D341Med (cell line): ENCODE data around the gene SCUBE1.

Source experiments
- DNase-seq: peaks from one replicate; pipeline ENCODE4 v3.0.0; 2012; ENCODE audit warnings: low spot score

The SCUBE1 gene

GRCh38 chr22:43236411-43237166, 106.6 kb downstream of the SCUBE1 start:
- no peak for DNase-seq

- no peak for DNase-seq
Measured at GRCh38 chr22:43235445-43236409, 107.4 kb downstream of the SCUBE1 start.

- DNase-seq = no peak
Measured at GRCh38 chr22:43234264-43234988, 108.7 kb downstream of the SCUBE1 start.

GRCh38 chr22:43233529-43233928, 109.6 kb downstream of the SCUBE1 start:
- DNase-seq = no peak

GRCh38 chr22:43232445-43232844, 110.7 kb downstream of the SCUBE1 start:
- no peak for DNase-seq

- DNase-seq = no peak
Measured at GRCh38 chr22:43231724-43232034, 111.5 kb downstream of the SCUBE1 start.

GRCh38 chr22:43230971-43231723, 112.0 kb downstream of the SCUBE1 start:
- DNase-seq = peak; percentile 89

GRCh38 chr22:43230571-43230970, 112.6 kb downstream of the SCUBE1 start:
- no peak for DNase-seq

- DNase-seq = no peak
Measured at GRCh38 chr22:43228863-43229262, 114.3 kb downstream of the SCUBE1 start.

- peak; percentile 77 for DNase-seq
Measured at GRCh38 chr22:43228330-43228729, 114.8 kb downstream of the SCUBE1 start.

GRCh38 chr22:43227239-43227630, 115.9 kb downstream of the SCUBE1 start:
- DNase-seq = no peak

GRCh38 chr22:43226377-43227238, 116.6 kb downstream of the SCUBE1 start:
- DNase-seq = no peak

GRCh38 chr22:43225609-43226008, 117.6 kb downstream of the SCUBE1 start:
- DNase-seq = no peak

GRCh38 chr22:43222987-43223386, 120.2 kb downstream of the SCUBE1 start:
- no peak for DNase-seq

- no peak for DNase-seq
Measured at GRCh38 chr22:43222262-43222661, 120.9 kb downstream of the SCUBE1 start.

- no peak for DNase-seq
Measured at GRCh38 chr22:43220625-43221380, 122.4 kb downstream of the SCUBE1 start.

GRCh38 chr22:43218786-43219185, 124.4 kb downstream of the SCUBE1 start:
- DNase-seq = no peak

GRCh38 chr22:43217285-43218030, 125.7 kb downstream of the SCUBE1 start:
- no peak for DNase-seq

- DNase-seq = no peak
Measured at GRCh38 chr22:43216738-43217137, 126.4 kb downstream of the SCUBE1 start.
